Adrenal gland (tissue), 5 donors: ENCODE data around the gene UBE2E1.

Experiments used
- CTCF ChIP-seq, 6 experiments: fragments of 450-650 bp in 4 of 6; fragments of 200-600 bp in 2 of 6; sonication (generic) in 1 of 6; IDR thresholded peaks; 1 replicate in 5 of 6; 2 replicates in 1 of 6; pipeline versions ENCODE4 v1.5.1 to v1.8.0; 2016 to 2021; ENCODE audit warnings: antibody characterized with exemption in 6 of 6, mild to moderate bottlenecking in 2 of 6, moderate library complexity in 1 of 6
- POLR2A ChIP-seq, 2 donors: fragments of 450-650 bp; IDR thresholded peaks; one replicate each; pipeline ENCODE4 v1.6.1; 2017; ENCODE audit warnings: antibody characterized with exemption in 2 of 2, mild to moderate bottlenecking in 2 of 2, moderate library complexity in 1 of 2
- donor health status: DM: no; HTN: no; CAD: no.

GRCh38 chr3:23809840-23810342 is 4.1 kb downstream of the UBE2E1 start:
- TF ChIP-seq CTCF (IDR thresholded peaks at IDR 0.05) (no peak), POLR2A (IDR thresholded peaks at IDR 0.05) (no peak)
